NCI-H82 (cell line): ENCODE data around the gene MEX3A.
A peak's percentile ranks its signal among the peaks of the same experiment; 100 is the strongest.
"Not testable (repeated sequence)": the region's sequence is repeated elsewhere in the genome, so short reads cannot be mapped to it uniquely, and the experiment has no call there.

Experiments
- DNase-seq: peaks from one replicate; lab custom pipeline; 2025; lab: John Stamatoyannopoulos, UW

Gene MEX3A

GRCh38 chr1:156078728-156079127, 3.5 kb downstream of the MEX3A start:
- no peak for DNase-seq

- DNase-seq: no peak
Observed at GRCh38 chr1:156077430-156077760, 4.9 kb downstream of the MEX3A start.

- no peak for DNase-seq
Observed at GRCh38 chr1:156076609-156077429, 5.4 kb downstream of the MEX3A start.

DNA sequence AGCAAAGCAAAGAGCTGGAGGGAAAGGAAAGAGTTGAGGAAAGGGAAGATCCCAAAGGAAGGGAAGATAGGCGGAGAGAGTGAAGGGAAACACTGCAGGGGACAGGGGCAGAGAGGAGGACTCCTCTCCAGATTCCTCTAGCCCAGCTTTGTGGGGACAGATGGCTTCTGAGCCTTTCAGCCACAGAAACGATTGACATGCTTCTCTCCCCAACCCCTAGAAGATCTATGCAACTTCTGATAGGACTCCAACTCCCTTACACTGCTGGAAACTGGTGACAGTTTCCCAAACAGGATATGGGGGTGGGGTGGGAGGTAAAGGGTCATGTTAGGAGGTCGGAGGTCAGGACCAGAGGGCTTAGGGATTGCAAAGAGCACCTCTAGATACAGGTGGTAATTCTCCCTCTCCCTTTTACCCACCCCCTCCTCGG, 6.5 kb downstream of the MEX3A start:
- DNase-seq: peak; percentile 71

DNA sequence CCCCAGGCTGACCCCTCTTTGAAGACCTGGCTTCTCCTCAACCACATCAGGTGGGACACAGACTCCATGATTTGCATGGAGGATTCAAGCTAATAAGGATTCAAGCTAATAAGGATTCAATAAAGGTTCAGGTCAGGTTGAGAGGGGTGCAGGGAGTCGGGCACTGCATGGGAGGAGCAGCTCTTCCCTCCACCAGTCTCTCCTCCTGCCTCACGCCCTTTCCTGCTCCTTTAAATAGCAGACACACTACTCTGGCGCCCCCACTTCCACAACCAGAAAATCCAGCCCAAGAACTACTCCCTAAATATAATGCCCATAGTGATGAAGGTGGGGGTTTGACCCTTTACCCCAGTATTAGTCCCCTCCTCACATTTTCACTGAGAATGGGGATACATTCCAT, 7.1 kb downstream of the MEX3A start:
- peak; percentile 57 for DNase-seq

- DNase-seq: peak; percentile 71
Observed at GRCh38 chr1:156074661-156075060, 7.6 kb downstream of the MEX3A start.

GRCh38 chr1:156073740-156074139, 8.5 kb downstream of the MEX3A start:
- DNase-seq: peak; percentile 95

- DNase-seq: no peak
Observed at GRCh38 chr1:156073110-156073687, 9.1 kb downstream of the MEX3A start.

GRCh38 chr1:156072251-156072650, 10.0 kb downstream of the MEX3A start:
- DNase-seq: no peak

DNA sequence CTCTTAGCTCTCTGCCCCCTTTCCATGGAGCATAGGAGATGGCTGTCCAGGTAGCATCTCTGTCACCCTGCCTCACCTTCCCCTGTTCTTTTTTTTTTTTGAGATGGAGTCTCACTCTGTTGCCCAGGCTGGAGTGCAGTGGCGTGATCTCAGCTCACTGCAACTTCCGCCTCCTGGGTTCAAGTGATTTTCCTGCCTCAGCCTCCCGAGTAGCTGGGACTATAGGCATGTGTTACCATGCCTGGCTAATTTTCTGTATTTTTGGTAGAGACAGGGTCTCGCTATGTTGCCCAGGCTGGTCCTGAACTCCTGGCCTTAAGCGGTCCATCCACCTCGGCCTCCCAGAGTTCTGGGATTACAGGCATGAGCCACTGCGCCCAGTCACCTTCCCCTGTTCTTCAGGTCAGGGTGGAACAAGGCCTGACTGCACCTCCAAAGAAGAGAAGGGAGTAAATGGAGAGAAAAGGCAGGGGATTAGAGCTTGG, 10.9 kb downstream of the MEX3A start:
- not testable (repeated sequence) for DNase-seq

- DNase-seq: peak; percentile 54
Observed at GRCh38 chr1:156070548-156070947, 11.7 kb downstream of the MEX3A start.

- DNase-seq: no peak
Observed at GRCh38 chr1:156069490-156070455, 12.5 kb downstream of the MEX3A start.

GRCh38 chr1:156067262-156067661, 15.0 kb downstream of the MEX3A start:
- DNase-seq: no peak

GRCh38 chr1:156065871-156066270, 16.4 kb downstream of the MEX3A start:
- DNase-seq: no peak

GRCh38 chr1:156065212-156065611, 17.1 kb downstream of the MEX3A start:
- no peak for DNase-seq

DNA sequence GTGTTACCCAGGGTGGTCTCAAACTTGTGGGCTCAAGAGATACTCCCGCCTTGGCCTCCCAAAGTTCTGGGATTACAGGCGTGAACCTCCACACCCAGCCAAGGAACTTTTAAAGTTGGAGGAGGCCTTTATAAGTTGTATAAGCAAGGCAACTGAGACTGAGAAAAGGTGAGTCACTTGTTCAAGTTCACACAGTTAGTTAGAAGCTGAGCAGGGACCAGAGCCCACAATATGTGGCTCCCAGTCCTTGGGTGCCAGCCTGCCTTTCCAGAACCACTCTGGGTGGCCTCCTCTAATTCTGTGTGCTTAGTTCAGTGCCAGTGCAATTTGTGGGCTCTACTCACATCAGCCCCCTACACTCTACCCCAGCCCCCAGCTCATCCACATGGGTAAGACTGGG, 17.6 kb downstream of the MEX3A start:
- DNase-seq: no peak

- no peak for DNase-seq
Observed at GRCh38 chr1:156063997-156064285, 18.3 kb downstream of the MEX3A start.

DNA sequence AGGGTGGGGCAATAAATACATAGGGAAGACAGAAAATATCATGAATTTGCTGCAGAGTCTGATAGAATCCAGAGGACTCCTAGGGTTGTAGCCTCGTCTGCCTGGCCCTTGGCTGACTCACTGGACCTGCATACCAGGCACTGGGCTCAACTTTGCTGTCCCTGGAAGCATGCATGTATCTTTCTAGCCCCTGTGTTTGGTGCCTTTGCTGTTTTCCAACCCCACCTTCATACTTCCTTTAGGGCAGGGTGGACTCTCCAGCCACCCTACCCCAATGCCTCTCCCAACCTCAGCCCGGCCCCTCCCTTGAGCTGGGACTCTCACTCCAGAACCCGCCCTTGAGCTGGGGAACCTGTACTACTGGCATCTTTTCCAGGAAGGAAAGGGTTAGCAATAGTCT, 20.1 kb downstream of the MEX3A start:
- no peak for DNase-seq

DNA sequence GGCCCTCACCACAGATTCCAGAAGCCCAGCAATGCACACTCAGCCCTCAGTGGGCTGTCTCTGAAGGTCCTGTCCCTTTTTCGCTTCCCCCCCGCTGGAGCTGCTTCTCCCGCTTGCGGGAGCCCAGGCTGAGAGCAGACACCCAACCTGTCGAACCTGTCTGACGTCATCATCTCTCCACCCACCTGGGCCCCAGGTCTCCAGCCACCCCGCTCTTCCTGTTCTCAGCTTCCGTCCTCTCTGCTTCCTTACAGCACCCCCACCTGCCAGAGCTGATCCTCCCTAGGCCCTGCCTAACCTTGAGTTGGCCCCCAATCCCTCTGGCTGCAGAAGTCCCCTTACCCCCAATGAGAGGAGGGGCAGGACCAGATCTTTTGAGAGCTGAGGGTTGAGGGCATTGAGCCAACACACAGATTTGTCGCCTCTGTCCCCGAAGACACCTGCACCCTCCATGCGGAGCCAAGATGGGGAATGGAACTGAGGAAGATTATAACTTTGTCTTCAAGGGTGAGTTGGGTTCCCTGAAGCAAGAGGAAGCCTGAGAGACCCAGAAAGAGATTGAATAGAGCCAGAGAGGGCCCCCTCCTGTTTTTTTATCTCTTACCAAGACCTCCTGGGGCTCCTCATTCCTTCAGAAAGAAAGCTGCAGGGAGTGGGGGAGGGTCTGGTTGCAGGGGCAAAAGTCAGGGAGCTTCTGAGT, 21.2 kb downstream of the MEX3A start, which contains the start of gene RAB25:
RAB25 (plus strand) TSS at position 224 of the 700 bp plus-strand sequence; CDS start at position 465, 241 bp downstream.
- DNase-seq: no peak

DNA sequence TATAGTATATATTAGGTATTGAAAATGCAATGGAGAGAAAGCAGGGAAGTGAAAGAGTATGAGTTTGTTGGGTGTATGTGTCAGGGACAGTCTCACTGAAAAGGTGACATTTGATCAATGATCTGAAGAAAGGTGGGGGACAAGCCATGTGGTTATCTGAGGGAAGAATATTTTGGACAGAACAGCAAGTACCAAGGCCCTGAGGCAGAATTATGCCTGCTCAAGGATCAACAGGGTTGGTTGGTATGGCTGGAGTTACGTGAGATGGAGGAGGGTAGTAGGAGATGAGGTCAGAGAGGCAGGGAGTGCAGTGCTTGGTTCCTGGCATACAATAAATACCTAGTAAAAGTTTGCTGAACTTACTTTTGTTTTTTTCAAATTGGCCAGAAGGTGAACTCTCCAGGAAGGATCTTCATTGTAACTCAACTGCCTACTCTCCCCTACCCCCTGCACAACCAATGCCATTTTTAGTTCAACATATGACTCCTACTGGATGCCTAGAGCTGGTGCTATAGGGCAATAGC, 25.9 kb downstream of the MEX3A start:
- no peak for DNase-seq

DNA sequence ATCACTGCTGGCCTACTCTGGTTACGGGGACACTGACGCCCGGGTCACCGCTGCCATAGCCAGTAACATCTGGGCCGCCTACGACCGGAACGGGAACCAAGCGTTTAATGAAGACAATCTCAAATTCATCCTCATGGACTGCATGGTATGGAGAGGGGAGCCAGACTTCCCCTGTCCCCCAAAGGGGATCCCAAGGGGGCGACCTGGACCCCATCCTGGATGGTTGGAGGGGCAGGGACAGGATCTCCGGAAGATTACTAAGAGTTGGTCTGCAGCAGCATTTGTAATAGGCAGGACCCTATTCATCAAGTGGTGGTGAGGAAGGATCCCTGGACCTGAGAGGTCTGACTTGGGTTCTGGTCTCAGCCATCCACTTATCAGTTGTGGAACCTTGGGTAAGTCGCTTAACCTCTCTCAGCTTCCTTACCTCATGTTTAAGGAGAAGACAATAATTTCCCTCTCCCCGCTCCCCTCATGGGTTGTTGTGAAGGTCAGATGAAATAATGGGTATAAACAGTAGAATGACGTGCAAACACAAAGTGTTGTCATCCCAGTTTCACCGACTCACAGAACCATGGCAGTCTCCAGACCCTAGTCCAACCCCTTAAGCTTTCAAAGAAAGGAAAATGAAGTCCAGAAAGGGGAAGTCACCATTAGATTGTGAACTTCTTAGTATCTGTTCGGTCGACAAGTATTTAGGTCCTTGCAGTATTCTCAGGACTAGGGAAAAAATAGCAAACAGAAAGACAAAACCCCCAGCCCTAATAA, 26.8 kb downstream of the MEX3A start:
- no peak for DNase-seq
